GM04504 (cell line): Measurements from ENCODE around the gene PITX2.

ENCODE experiments used
- DNase-seq: peaks from one replicate; pipeline ENCODE4 v3.0.0-alpha.2; 2012; ENCODE audit warnings: low read depth

Gene PITX2

GRCh38 chr4:110636171-110636679 is 13.3 kb upstream of the PITX2 start:
- DNase-seq: no peak

GRCh38 chr4:110635163-110635865 is 12.4 kb upstream of the PITX2 start:
- DNase-seq: no peak

- DNase-seq: no peak
These were observed 11.7 kb upstream of the PITX2 start for GRCh38 chr4:110634350-110635162.

GRCh38 chr4:110633358-110634341 is 10.8 kb upstream of the PITX2 start:
- no peak for DNase-seq

- DNase-seq: no peak
These were observed 9.9 kb upstream of the PITX2 start for GRCh38 chr4:110632506-110633357.

- DNase-seq: no peak
These were observed 9.0 kb upstream of the PITX2 start for GRCh38 chr4:110631584-110632505.

GRCh38 chr4:110630688-110631402 is 8.0 kb upstream of the PITX2 start:
- no peak for DNase-seq

- no peak for DNase-seq
These were observed 7.2 kb upstream of the PITX2 start for GRCh38 chr4:110629780-110630687.

- DNase-seq: no peak
These were observed 6.4 kb upstream of the PITX2 start for GRCh38 chr4:110629214-110629754.

- DNase-seq: no peak
These were observed 5.9 kb upstream of the PITX2 start for GRCh38 chr4:110628663-110629213.

- DNase-seq: no peak
These were observed 5.2 kb upstream of the PITX2 start for GRCh38 chr4:110627977-110628662.

- DNase-seq: no peak
These were observed 3.8 kb upstream of the PITX2 start for GRCh38 chr4:110626532-110627153.

GRCh38 chr4:110625576-110626257 is 2.8 kb upstream of the PITX2 start:
- no peak for DNase-seq

- DNase-seq: no peak
These were observed 2.1 kb upstream of the PITX2 start for GRCh38 chr4:110624904-110625494.

GRCh38 chr4:110624398-110624780 is 1.5 kb upstream of the PITX2 start:
- DNase-seq: no peak
